HG03460 (cell line): ENCODE data around the gene PDE4B.

Experiments used
- ATAC-seq: cut with Tn5 transposase; IDR thresholded peaks from one replicate; pipeline ENCODE4 v1.9.1; 2021; ENCODE audit not compliant: unreplicated experiment

PDE4B gene

DNA sequence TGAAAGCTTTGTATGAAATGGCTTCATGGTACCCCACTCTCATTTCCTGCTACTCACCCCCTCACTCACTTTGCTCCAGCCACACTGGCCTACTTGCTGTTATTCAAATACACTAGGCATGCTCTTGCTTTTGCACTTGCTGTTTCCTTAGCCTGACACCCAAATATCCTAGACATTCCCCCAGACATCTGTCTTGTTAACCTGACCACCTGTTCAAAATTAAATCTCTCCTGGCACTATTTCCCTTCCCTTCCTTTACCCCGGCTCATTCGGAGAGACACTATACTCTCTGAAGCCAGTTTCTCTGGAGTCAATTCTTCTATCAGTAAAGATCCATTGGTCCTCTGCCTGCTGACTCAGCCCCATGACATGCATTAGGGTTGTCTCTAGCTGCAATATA is 435.3 kb downstream of the PDE4B start:
- ATAC-seq = no peak

- no peak for ATAC-seq
Observed at GRCh38 chr1:66231217-66231616, 438.5 kb downstream of the PDE4B start.

DNA sequence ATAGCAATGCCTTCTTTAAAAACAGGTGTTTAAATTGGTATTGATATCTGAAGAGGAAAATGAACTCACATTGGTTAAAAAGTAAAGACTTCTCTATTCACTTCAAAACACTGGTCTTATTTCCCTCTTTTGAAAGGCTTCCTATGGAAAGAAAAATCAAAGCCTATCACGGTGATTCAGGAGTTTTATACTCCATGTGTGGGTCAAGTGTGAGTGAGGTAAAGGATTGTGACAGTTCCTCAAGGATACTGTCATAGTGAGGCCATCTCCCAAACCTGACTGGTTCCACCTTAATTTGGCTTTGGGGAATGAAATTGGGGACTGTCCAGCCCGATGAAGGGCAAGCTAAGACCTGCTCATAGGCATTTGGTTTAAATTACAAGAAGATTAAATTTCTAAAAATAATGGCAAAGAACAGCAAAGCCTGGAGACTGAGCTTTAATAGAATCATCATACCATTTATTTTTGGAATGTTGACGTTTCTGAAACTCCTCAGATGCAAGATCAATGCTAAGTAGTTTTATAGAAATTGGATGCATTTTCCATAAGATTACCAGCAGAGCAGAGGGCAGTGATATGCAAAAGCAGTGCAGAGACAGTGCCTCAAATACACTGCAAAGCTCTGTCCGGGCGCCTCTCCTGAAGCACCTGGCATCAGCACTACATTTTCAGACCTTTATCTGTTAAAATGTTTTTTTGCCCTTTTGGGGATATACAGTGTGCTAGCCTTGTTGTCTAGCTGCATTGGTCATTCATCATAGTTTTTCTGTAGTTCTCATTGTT is 439.2 kb downstream of the PDE4B start:
- no peak for ATAC-seq

GRCh38 chr1:66237042-66237441 is 444.3 kb downstream of the PDE4B start:
- no peak for ATAC-seq

GRCh38 chr1:66237722-66238479 is 445.2 kb downstream of the PDE4B start:
- ATAC-seq = no peak

- no peak for ATAC-seq
Observed at GRCh38 chr1:66239834-66240233, 447.1 kb downstream of the PDE4B start.

- ATAC-seq = no peak
Observed at GRCh38 chr1:66240491-66241484, 448.1 kb downstream of the PDE4B start.

GRCh38 chr1:66242646-66243547 is 450.2 kb downstream of the PDE4B start:
- peak; percentile 71 for ATAC-seq

GRCh38 chr1:66243548-66244130 is 450.9 kb downstream of the PDE4B start:
- ATAC-seq = no peak

DNA sequence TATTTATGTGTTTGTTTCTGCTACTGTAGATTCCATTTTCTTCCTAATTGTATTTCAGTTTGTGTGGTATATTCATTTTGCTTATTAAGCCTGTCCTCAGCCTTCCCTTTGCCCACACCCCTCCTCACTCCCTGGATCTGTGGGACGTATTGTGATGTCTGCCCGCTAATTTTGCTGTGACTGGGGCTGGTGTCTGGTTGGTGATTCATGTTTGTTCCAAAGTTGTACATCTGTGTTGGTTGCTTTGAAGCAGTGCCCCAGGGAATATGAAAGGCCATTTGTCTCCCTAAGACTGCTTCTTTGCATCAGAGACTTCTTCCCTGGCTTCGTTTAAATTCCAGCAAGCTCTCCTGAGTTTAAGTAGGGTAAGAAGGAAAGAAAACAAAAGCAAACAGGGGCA is 451.7 kb downstream of the PDE4B start:
- no peak for ATAC-seq

DNA sequence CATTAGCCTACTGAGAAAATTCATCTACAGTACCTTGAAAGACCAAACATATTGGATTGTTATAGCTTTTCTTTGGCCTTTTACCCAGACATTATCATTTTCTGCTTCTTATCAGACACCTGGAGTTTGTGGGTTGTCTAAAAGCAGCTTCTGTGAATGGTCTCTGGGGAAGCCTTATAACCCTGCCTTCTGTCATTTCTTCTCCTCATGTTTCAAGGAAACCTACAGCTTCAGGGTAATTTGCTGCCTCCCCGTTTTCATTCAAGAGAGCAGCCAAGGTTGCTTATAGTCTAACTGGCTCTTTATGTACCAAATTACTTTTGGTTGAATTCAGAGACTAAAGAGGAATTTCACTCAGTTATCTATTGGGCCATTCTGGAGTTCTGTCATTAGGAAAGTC is 453.0 kb downstream of the PDE4B start:
- no peak for ATAC-seq

DNA sequence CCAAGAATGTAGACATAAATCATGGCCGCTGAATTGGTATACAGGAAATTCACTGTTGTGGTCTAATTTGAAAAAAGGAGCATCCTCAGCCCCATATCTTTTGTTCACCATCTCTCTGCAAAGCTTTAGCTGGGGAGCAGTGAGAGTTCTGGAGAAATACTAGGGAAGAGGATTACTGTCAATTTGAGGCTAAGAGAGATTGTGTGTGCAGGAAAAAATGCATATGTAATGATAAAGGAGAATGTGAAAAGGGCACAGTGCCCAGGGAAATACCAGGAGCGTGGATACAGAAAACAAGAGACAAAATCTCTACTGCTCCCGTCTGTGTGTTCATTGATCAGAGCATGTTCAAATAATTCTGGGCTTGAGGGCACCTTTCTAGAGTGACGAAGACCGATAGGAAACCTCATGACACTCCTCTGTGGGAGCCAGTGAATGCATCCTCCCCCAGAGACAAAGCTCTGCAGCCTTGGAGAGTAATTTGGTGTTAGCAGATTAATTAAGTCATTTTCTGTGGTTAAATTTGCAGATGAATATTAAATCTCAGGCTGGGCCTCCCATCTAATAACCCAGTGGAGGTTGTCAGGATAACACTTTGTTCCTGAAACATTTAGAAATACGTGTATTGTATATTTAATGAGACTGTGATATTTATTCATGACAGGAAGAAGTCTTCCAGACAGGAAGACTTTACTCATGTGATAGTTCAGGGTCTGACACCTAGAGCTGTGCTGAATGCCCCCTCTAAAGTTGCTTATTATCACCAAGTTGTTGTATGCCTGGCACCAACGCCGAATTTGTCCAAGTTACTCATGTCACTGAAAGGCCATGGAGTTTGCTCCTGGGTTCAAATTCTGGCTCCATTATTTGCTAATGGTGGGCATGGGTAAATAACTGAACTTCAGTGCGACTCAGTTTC is 453.9 kb downstream of the PDE4B start:
- no peak for ATAC-seq

DNA sequence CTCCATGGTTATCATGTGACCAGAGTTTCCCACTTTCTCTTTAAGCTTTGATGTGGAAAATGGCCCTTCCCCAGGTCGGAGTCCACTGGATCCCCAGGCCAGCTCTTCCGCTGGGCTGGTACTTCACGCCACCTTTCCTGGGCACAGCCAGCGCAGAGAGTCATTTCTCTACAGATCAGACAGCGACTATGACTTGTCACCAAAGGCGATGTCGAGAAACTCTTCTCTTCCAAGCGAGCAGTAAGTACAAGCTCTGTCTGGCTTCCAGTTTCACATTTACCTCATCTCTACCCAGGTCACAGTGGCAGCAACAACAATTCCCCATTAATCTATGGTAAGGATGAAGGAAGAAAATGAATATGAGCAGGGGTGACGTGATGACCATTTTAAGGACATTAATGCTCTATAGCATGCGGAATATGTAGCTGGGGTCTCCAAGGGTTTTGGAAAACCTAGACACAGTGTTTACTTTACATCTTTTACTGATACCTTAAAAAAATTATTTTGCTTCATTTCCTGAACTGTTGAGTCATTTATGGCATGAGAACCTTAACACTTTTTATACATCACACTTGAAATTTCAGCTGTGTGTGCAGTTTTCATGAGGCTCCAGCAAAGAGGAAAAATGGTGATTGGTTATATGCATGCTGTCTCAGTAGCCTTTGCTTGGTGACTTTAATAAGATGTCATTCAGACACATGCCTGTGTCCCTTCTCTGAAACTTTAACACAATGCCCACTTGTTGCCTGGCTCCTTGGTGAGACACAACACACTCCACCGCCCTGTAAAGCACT is 454.9 kb downstream of the PDE4B start:
- ATAC-seq = no peak

- no peak for ATAC-seq
Observed at GRCh38 chr1:66248257-66248656, 455.6 kb downstream of the PDE4B start.

GRCh38 chr1:66248746-66249145 is 456.1 kb downstream of the PDE4B start:
- ATAC-seq = no peak

DNA sequence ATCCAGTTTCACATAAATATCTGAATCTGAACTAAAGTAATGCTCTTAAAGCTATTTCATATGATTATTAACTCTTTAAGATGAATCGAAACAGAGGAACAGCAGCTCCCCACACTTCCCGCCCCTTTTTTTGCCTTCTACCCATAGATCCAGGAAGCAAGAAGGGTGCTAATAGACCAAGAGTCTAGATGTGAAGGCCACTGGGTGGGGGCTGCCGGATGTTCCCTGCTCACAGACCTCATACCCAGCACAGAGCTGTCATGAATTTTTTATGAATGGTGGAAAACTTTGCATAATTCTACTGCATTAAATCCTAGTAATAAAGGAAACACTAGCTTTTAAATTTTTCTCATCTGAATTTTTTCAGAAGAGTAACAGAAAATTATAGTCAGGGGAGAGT is 457.4 kb downstream of the PDE4B start:
- no peak for ATAC-seq

DNA sequence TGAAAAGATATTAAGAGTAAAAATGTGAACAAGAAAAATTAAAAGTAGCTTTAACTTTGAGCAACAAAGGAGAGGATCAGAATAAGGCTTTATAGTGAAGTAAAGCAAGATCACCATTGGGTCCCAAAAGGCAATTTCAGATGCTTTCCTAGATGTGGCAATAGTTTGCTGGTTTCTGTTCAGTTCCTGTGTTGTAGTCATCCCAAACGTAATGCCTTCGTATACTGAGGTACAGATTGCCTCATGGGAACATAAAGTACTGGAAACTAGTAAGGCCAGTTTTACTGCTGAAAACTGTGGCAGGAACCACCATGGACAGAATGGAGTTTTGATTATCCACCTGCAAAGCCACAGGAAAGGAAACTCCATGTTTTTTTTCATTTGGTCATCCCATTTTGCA is 457.8 kb downstream of the PDE4B start:
- ATAC-seq = no peak

GRCh38 chr1:66251546-66251945 is 458.9 kb downstream of the PDE4B start:
- no peak for ATAC-seq
